ENCODE data around the gene UQCC5.

The UQCC5 gene

GRCh38 chr3:52539010-52539653, 2.7 kb downstream of the UQCC5 start:
- WGBS (ENCODE audit: extremely low coverage, insufficient coverage, low lambda C conversion rate), result no CpG with 5 or more reads among the region's 5 CpGs
- Histone ChIP-seq H2BK120ac (ENCODE audit: low read depth, low read length) (no peak overlapping the region), H4K5ac (ENCODE audit: low read length) (no peak overlapping the region), H3K4ac (ENCODE audit: low read depth, low read length) (no peak overlapping the region), H3K4me2 (ENCODE audit: low read length) (no peak overlapping the region), H2BK15ac (replicated peaks; ENCODE audit: low read depth) (no peak overlapping the region), H4K8ac (ENCODE audit: low read depth, low read length) (no peak overlapping the region), H3K79me1 (ENCODE audit: low read length) (peaks cover 21% of the 10 kb centered on the region), H2AK5ac (ENCODE audit: low read length) (no peak overlapping the region), H3K79me2 (ENCODE audit: control insufficient read depth, insufficient read depth, low read length) (peaks cover 26% of the 10 kb centered on the region), H3K27ac (ENCODE audit: low read depth, low read length) (no peak overlapping the region), H3K9ac (ENCODE audit: low read length) (no peak overlapping the region), H2BK5ac (ENCODE audit: low read length) (no peak overlapping the region), H3K4me3 (ENCODE audit: low read length) (no peak overlapping the region), H3K18ac (ENCODE audit: low read length) (no peak overlapping the region), H3K23ac (ENCODE audit: low read length) (no peak overlapping the region), H3K56ac (ENCODE audit: low read length) (no peak overlapping the region), H3K36me3 (ENCODE audit: control insufficient read depth, insufficient read depth, low read length) (no peaks in the 10 kb centered on the region), H3K27me3 (ENCODE audit: insufficient read depth, low read length, poor library complexity) (no peaks in the 10 kb centered on the region), H3K4me1 (ENCODE audit: control insufficient read depth, low read depth, low read length) (peaks cover 15% of the 10 kb centered on the region)
- DNase-seq, result no peak

DNA sequence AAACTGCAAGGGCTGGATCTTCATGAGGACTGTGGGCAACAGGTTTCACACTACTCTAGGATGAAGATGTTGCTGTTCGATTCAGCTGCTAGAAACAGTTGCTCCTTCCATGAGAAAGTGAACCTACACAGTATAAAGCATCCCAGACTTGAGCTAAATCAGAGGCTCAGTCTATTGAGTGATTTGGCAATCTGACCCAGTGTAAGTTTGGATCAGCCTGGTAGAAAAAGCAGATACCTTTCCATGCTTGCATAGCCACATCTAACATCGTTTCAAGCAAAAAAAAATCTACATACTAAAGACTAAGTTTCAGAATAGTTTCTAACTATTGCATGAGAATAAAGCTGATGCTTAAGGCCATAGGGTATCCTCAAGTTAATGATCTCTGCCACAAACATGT, 4.6 kb downstream of the UQCC5 start:
- no peak overlapping the region for H2BK15ac ChIP-seq (replicated peaks; ENCODE audit: low read depth)
- no peaks in the 10 kb centered on the region for H3K36me3 ChIP-seq (ENCODE audit: control insufficient read depth, insufficient read depth, low read length)

DNA sequence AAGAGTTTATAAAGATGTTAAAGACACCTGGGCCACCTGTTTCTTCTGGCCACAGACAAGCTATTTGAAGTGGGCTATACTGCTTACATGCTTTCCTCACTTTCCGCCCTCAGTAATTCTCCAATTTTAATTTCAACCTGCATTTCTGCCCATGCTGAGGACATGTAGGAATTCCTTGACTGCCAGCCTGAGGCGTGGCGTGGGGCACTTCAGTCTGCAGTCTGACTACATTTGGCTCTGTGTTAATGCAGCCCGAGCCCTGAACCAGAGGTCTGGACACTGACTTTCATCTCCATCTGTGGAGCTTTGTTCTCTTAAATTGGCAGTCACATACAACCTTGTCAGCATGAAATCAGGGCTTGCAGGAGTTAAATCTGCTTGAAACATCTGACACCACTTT, 8.5 kb downstream of the UQCC5 start:
- no peak overlapping the region for H3K4me2 ChIP-seq (ENCODE audit: low read length)
- no peak overlapping the region for H4K5ac ChIP-seq (ENCODE audit: low read length)
- peaks cover 2% of the 10 kb centered on the region for H3K36me3 ChIP-seq (ENCODE audit: control insufficient read depth, insufficient read depth, low read length)
- no peak overlapping the region for H4K8ac ChIP-seq (ENCODE audit: low read depth, low read length)
- H3K9ac ChIP-seq (ENCODE audit: low read length), result no peak overlapping the region
- no peak overlapping the region for H2AK5ac ChIP-seq (ENCODE audit: low read length)
- no peak overlapping the region for H3K27ac ChIP-seq (ENCODE audit: low read depth, low read length)
- H3K18ac ChIP-seq (ENCODE audit: low read length), result no peak overlapping the region
- WGBS (ENCODE audit: extremely low coverage, insufficient coverage, low lambda C conversion rate), result no CpG with 5 or more reads among the region's 4 CpGs
- peaks cover under 1% of the 10 kb centered on the region for H3K79me2 ChIP-seq (ENCODE audit: control insufficient read depth, insufficient read depth, low read length)
- H3K4me1 ChIP-seq (ENCODE audit: control insufficient read depth, low read depth, low read length), result no peaks in the 10 kb centered on the region
- no peak for DNase-seq
- no peak overlapping the region for H2BK5ac ChIP-seq (ENCODE audit: low read length)
- no peak overlapping the region for H3K4me3 ChIP-seq (ENCODE audit: low read length)
- H2BK15ac ChIP-seq (replicated peaks; ENCODE audit: low read depth), result no peak overlapping the region
- no peak overlapping the region for H3K23ac ChIP-seq (ENCODE audit: low read length)
- no peak overlapping the region for H3K56ac ChIP-seq (ENCODE audit: low read length)
- H2BK120ac ChIP-seq (ENCODE audit: low read depth, low read length), result no peak overlapping the region
- H3K27me3 ChIP-seq (ENCODE audit: insufficient read depth, low read length, poor library complexity), result no peaks in the 10 kb centered on the region
- peaks cover 3% of the 10 kb centered on the region for H3K79me1 ChIP-seq (ENCODE audit: low read length)
- H3K4ac ChIP-seq (ENCODE audit: low read depth, low read length), result no peak overlapping the region

More for the DNA sequence above, 4.6 kb downstream of the UQCC5 start:
- no CpG with 5 or more reads among the region's 2 CpGs for WGBS (ENCODE audit: extremely low coverage, insufficient coverage, low lambda C conversion rate)
- Histone ChIP-seq H2BK5ac (ENCODE audit: low read length) (no peak overlapping the region), H3K9ac (ENCODE audit: low read length) (no peak overlapping the region), H3K79me2 (ENCODE audit: control insufficient read depth, insufficient read depth, low read length) (peaks cover 26% of the 10 kb centered on the region), H3K27me3 (ENCODE audit: insufficient read depth, low read length, poor library complexity) (no peaks in the 10 kb centered on the region), H3K4ac (ENCODE audit: low read depth, low read length) (no peak overlapping the region), H4K8ac (ENCODE audit: low read depth, low read length) (no peak overlapping the region), H3K4me2 (ENCODE audit: low read length) (no peak overlapping the region), H3K4me3 (ENCODE audit: low read length) (no peak overlapping the region), H3K79me1 (ENCODE audit: low read length) (peaks cover 21% of the 10 kb centered on the region), H4K5ac (ENCODE audit: low read length) (no peak overlapping the region), H2BK120ac (ENCODE audit: low read depth, low read length) (no peak overlapping the region), H3K4me1 (ENCODE audit: control insufficient read depth, low read depth, low read length) (peaks cover 11% of the 10 kb centered on the region), H3K56ac (ENCODE audit: low read length) (no peak overlapping the region), H2AK5ac (ENCODE audit: low read length) (no peak overlapping the region), H3K27ac (ENCODE audit: low read depth, low read length) (no peak overlapping the region), H3K18ac (ENCODE audit: low read length) (no peak overlapping the region), H3K23ac (ENCODE audit: low read length) (no peak overlapping the region)
- DNase-seq, result no peak

DNA sequence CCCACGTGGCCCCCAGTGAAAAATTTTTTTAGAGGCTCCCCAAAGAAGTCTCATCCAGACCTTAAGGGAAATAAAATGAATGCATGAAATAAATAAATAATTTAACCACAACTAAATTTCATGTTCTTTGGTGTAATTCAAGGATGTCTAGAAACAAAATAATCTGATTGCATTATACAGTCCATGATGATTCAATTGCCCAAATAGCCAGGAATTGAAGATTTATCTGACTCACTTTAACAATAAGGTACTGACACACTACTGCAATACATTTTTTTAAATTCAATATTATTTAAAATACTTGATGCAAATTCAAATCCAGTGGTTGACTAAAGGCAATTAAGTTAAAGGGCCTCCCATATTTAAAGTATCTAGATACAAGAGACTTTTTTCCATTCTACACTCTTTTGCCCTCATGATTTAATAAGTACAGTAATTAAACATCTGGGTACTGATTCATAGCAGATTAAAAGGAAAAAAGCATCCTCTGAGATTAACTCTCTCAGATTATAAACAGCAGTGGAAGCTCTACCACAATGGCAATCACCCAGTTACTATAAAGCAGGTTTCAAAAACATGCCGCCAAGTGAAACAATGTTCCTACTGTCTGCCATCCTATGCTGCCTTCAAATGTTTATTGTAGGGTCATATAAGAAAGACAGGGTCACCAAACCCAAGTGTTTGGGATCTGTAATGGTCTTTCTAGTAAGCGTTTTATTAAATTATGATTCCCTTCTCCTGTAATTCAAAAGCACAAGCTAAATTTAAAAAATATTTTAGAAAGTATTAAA, 9.9 kb downstream of the UQCC5 start:
- Histone ChIP-seq H3K18ac (ENCODE audit: low read length) (no peak overlapping the region), H3K36me3 (ENCODE audit: control insufficient read depth, insufficient read depth, low read length) (peaks cover 5% of the 10 kb centered on the region), H3K4me2 (ENCODE audit: low read length) (no peak overlapping the region), H3K23ac (ENCODE audit: low read length) (no peak overlapping the region), H4K8ac (ENCODE audit: low read depth, low read length) (no peak overlapping the region), H3K4me1 (ENCODE audit: control insufficient read depth, low read depth, low read length) (no peaks in the 10 kb centered on the region), H3K79me2 (ENCODE audit: control insufficient read depth, insufficient read depth, low read length) (no peaks in the 10 kb centered on the region), H2BK5ac (ENCODE audit: low read length) (no peak overlapping the region), H2BK15ac (replicated peaks; ENCODE audit: low read depth) (no peak overlapping the region), H3K56ac (ENCODE audit: low read length) (no peak overlapping the region), H3K4me3 (ENCODE audit: low read length) (no peak overlapping the region), H3K79me1 (ENCODE audit: low read length) (peaks cover 2% of the 10 kb centered on the region), H3K27ac (ENCODE audit: low read depth, low read length) (no peak overlapping the region), H3K4ac (ENCODE audit: low read depth, low read length) (no peak overlapping the region), H2AK5ac (ENCODE audit: low read length) (no peak overlapping the region), H3K27me3 (ENCODE audit: insufficient read depth, low read length, poor library complexity) (no peaks in the 10 kb centered on the region), H4K5ac (ENCODE audit: low read length) (no peak overlapping the region), H2BK120ac (ENCODE audit: low read depth, low read length) (no peak overlapping the region), H3K9ac (ENCODE audit: low read length) (no peak overlapping the region)
- DNase-seq, result no peak
- no CpG with 5 or more reads among the region's 3 CpGs for WGBS (ENCODE audit: extremely low coverage, insufficient coverage, low lambda C conversion rate)

DNA sequence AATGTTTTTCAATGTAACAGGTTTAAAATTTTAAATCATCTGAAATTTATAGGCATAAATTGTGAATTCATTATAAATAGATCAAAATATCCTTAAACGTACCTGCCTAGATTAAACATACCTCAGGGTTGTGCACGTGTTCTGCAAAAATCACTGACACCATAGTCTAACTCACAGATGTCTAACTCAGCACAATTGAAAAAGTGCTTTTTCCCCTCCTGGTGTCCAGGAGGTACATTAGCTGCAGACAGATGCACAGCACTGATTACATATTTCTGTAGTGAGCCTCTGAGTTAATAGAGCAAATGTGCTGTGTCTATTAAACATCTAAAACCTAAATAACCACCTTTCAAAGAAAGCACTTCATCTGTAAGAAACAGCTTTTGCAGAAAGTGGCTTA, 10.7 kb downstream of the UQCC5 start:
- H2AK5ac ChIP-seq (ENCODE audit: low read length), result no peak overlapping the region
- H4K5ac ChIP-seq (ENCODE audit: low read length), result no peak overlapping the region
- no peak overlapping the region for H3K56ac ChIP-seq (ENCODE audit: low read length)
- H3K4me1 ChIP-seq (ENCODE audit: control insufficient read depth, low read depth, low read length), result no peaks in the 10 kb centered on the region
- no peak overlapping the region for H3K27ac ChIP-seq (ENCODE audit: low read depth, low read length)
- no peak overlapping the region for H3K18ac ChIP-seq (ENCODE audit: low read length)
- H3K4me3 ChIP-seq (ENCODE audit: low read length), result no peak overlapping the region
- H3K79me1 ChIP-seq (ENCODE audit: low read length), result no peaks in the 10 kb centered on the region
- H3K79me2 ChIP-seq (ENCODE audit: control insufficient read depth, insufficient read depth, low read length), result no peaks in the 10 kb centered on the region
- no peak overlapping the region for H3K23ac ChIP-seq (ENCODE audit: low read length)
- H3K4ac ChIP-seq (ENCODE audit: low read depth, low read length), result no peak overlapping the region
- H2BK5ac ChIP-seq (ENCODE audit: low read length), result no peak overlapping the region
- no peaks in the 10 kb centered on the region for H3K27me3 ChIP-seq (ENCODE audit: insufficient read depth, low read length, poor library complexity)
- WGBS (ENCODE audit: extremely low coverage, insufficient coverage, low lambda C conversion rate), result no CpG with 5 or more reads among the region's 2 CpGs
- H2BK15ac ChIP-seq (replicated peaks; ENCODE audit: low read depth), result no peak overlapping the region
- H4K8ac ChIP-seq (ENCODE audit: low read depth, low read length), result no peak overlapping the region
- peaks cover 5% of the 10 kb centered on the region for H3K36me3 ChIP-seq (ENCODE audit: control insufficient read depth, insufficient read depth, low read length)
- H3K9ac ChIP-seq (ENCODE audit: low read length), result no peak overlapping the region
- no peak overlapping the region for H2BK120ac ChIP-seq (ENCODE audit: low read depth, low read length)
- H3K4me2 ChIP-seq (ENCODE audit: low read length), result no peak overlapping the region
- no peak for DNase-seq
